Skeletal muscle satellite cell (primary cell): ENCODE data around the gene TPRN.

ENCODE experiments used
- H3K27me3 ChIP-seq: 2 replicates; pipeline ENCODE4 v1.7.0; 2013; ENCODE audit warnings: low read length; ENCODE audit not compliant: control insufficient read depth, insufficient read depth
- H3K36me3 ChIP-seq: 2 replicates; pipeline ENCODE4 v1.7.0; 2013; ENCODE audit warnings: mild to moderate bottlenecking, control low read depth, low read length; ENCODE audit not compliant: insufficient read depth
- H3K4me1 ChIP-seq: 2 replicates; pipeline ENCODE4 v1.7.0; 2013; ENCODE audit warnings: low read length; ENCODE audit not compliant: control insufficient read depth, insufficient read depth
- H3K4me2 ChIP-seq: 2 replicates; pipeline ENCODE4 v1.7.0; 2013; ENCODE audit warnings: mild to moderate bottlenecking, low read length
- H3K4me3 ChIP-seq: 2 replicates; pipeline ENCODE4 v1.7.0; 2013; ENCODE audit warnings: low read length
- H3K9ac ChIP-seq: 2 replicates; pipeline ENCODE4 v1.7.0; 2013; ENCODE audit warnings: mild to moderate bottlenecking, low read depth, low read length, moderate library complexity
- H3K9me3 ChIP-seq: replicated peaks from 2 replicates; pipeline ENCODE4 v1.7.0; 2013; ENCODE audit warnings: mild to moderate bottlenecking, control low read depth, low read length

The TPRN gene

DNA sequence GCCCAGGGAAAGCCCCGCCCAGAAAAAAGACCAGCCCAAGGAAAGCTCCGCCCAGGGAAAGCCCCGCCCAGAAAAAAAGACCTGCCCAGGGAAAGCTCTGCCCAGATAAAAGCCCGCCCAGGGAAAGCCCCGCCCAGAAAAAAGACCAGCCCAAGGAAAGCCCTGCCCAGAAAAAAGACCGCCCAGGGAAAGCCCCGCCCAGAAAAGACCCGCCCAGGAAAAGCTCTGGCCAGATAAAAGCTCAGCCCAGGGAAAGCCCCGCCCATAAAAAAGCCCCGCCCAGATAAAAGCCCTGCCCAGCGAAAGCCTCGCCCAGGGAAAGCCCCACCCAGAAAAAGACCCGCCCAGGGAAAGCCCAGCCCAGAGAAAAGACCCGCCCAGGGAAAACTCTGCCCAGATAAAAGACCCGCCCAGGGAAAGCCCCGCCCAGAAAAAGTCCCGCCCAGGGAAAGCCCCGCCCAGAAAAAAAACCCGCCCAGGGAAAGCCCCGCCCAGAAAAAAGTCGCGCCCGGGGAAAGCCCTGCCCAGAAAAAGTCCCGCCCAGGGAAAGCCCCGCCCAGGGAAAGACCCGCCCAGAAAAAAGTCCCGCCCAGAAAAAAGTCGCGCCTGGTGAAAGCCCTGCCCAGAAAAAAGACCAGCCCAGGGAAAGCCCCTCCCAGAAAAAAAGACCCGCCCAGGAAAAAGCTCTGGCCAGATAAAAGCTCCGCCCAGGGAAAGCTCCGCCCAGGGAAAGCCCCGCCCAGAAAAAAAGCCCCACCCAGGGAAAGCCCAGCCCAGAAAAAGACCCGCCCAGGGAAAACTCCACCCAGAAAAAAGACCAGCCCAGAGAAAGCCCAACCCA lies 49.7 kb downstream of the TPRN start:
- Histone ChIP-seq H3K36me3 (no peaks in the 10 kb centered on the region), H3K9ac (no peak overlapping the region), H3K4me2 (no peak overlapping the region), H3K27me3 (peaks cover 10% of the 10 kb centered on the region), H3K4me1 (no peaks in the 10 kb centered on the region), H3K9me3 (no peaks in the 10 kb centered on the region), H3K4me3 (no peak overlapping the region)

DNA sequence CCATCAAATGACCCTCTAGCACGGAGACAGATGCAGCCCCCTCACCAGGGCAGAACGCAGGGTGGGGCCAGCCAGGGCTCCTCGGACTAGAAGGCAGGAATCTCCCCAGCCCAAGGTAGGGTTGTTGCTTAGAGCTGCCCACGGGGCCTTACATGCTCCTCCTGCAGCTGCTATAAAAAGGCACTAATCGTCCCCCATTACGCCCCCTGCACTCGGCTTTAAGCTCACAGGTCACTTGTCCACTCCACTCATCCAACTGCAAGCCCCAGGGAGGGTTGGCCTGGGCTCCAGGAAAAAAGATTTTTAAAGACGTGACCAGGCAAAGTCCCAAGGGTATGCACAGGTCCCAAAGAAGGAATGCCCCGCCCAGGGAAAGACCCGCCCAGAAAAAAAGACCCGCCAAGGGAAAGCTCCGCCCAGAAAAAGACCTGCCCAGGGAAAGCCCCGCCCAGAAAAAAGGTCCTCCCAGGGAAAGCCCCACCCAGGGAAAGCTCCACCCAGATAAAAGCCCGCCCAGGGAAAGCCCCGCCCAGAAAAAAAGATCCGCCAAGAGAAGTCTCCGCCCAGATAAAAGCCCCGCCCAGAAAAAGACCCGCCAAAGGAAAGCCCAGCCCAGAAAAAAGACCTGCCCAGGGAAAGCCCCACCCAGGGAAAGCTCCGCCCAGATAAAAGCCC lies 50.5 kb downstream of the TPRN start:
- Histone ChIP-seq H3K4me3 (no peak overlapping the region), H3K36me3 (no peaks in the 10 kb centered on the region), H3K4me2 (no peak overlapping the region), H3K9ac (no peak overlapping the region), H3K9me3 (no peaks in the 10 kb centered on the region), H3K4me1 (no peaks in the 10 kb centered on the region), H3K27me3 (peaks cover 3% of the 10 kb centered on the region)

DNA sequence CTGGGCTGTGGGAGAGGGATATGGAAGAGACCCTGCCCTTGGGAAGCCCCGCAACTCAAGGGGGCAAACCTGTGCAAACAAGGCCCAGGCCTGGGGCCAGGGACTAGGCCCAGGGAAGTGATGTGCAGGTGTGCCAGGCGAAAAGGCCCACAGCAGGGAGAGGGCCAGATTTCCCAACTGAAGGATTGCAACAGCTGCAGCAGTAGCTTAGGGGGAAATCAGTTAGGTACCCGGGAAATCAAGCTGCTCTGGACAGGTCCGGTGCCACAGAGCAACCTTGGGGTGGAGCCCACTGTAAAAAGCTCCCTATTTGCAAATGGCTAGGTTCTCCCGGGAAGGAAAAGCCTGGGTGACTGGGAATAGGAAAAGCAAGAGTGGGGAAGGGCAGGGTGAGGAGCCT lies 51.2 kb downstream of the TPRN start:
- peaks cover 3% of the 10 kb centered on the region for H3K27me3 ChIP-seq
- no peak overlapping the region for H3K4me3 ChIP-seq
- H3K9ac ChIP-seq: no peak overlapping the region

DNA sequence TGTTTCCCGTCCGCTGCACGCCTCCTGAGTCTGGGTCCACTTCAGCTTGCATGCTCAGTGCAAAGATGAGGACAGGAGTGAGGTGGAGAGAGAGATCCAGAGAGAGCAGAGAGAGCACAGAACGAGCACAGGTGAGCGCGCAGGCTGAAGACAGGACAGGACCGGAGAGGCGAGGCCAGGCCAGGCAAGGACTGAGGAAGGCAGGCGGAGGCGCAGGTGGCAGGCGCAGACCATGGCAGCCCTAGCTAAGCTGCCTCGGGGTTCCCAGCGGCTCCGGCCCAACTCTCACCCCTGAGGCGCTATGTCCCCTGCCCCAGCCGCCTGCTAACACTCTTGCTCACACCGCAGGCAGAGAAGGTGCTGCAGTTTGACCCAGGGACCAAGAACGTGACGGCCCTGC lies 51.9 kb downstream of the TPRN start:
- Histone ChIP-seq H3K4me2 (no peak overlapping the region), H3K9me3 (no peaks in the 10 kb centered on the region), H3K4me3 (no peak overlapping the region), H3K4me1 (no peaks in the 10 kb centered on the region), H3K27me3 (peaks cover 3% of the 10 kb centered on the region), H3K36me3 (no peaks in the 10 kb centered on the region), H3K9ac (no peak overlapping the region)

More for the DNA sequence above, 51.2 kb downstream of the TPRN start:
- no peak overlapping the region for H3K4me2 ChIP-seq
- no peaks in the 10 kb centered on the region for H3K9me3 ChIP-seq
- no peaks in the 10 kb centered on the region for H3K36me3 ChIP-seq
- no peaks in the 10 kb centered on the region for H3K4me1 ChIP-seq

DNA sequence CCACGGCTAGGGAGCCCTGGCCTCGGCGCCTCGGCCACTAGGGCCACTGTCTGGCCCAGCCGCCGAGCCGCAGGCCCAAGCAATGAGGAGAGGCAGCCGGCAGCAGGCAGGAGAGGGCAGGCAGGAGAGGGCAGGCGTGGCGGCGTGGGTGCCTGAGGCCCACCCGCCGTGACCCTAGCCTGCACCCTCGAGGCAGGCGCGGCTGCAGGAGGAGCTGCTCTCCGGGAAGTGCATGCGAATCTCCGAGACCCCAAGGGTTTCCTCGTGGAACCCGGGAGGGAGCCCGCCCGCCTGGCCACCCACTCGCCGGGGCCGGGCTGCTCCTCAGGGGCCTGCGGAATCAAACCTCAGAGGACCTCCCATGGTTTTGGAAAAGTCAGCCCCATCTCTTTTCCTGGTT lies 52.3 kb downstream of the TPRN start:
- Histone ChIP-seq H3K4me1 (no peaks in the 10 kb centered on the region), H3K9me3 (no peaks in the 10 kb centered on the region), H3K9ac (no peak overlapping the region), H3K27me3 (peaks cover 5% of the 10 kb centered on the region), H3K4me3 (no peak overlapping the region), H3K36me3 (no peaks in the 10 kb centered on the region), H3K4me2 (no peak overlapping the region)

DNA sequence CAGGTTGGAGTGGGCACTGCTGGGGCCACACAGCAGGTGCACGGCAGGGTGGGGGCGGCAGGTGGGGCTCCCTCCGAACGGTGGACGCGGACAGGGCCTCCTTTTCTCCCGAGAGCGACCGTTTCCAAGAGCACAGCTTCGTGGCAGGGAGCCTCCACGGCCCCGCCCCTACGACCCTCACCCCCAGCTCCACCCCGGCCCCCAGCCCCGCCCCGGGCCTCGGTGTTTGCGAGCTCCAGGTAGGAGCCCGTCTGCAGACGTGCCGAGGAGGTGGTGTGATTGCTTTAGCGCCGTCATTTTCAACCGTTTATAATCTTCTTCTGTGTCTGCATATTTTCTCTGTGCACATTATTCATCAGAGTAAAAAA lies 52.8 kb downstream of the TPRN start:
- Histone ChIP-seq H3K4me3 (no peak overlapping the region), H3K9ac (no peak overlapping the region), H3K36me3 (no peaks in the 10 kb centered on the region), H3K27me3 (peaks cover 9% of the 10 kb centered on the region), H3K4me2 (no peak overlapping the region), H3K9me3 (no peaks in the 10 kb centered on the region), H3K4me1 (no peaks in the 10 kb centered on the region)

DNA sequence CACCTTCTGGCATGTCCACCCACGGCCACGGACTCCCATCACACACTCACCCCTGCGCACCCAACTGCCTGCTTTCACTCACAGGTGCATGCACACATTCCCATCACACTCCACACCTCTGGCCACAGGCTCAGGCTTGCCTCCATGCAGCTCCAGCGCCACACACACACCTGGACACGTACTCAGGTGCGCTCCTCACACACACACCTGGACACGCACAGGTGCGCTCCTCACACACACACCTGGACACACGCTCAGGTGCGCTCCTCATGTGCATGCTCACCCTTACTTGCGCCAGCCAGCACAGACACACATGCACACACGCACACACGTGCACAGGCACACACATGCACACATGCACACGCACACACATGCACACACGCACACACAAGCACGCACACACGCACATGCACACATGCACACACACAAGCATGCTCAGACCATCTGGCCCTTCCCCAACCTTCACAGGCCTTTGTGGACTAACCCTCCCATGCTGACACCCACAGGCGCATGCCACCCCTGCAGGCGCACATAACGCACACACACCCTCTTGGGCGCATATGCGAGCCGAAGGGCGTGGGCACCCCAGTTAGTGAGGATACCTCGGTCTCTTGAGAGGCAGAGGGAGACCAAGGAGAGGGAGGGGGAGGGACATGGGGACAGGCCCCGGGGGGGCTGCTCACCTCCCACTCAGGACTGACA lies 53.3 kb downstream of the TPRN start:
- no peaks in the 10 kb centered on the region for H3K4me1 ChIP-seq
- peaks cover 14% of the 10 kb centered on the region for H3K27me3 ChIP-seq
- no peak overlapping the region for H3K4me2 ChIP-seq
- no peaks in the 10 kb centered on the region for H3K9me3 ChIP-seq
- H3K36me3 ChIP-seq: no peaks in the 10 kb centered on the region
- no peak overlapping the region for H3K9ac ChIP-seq
- H3K4me3 ChIP-seq: no peak overlapping the region

DNA sequence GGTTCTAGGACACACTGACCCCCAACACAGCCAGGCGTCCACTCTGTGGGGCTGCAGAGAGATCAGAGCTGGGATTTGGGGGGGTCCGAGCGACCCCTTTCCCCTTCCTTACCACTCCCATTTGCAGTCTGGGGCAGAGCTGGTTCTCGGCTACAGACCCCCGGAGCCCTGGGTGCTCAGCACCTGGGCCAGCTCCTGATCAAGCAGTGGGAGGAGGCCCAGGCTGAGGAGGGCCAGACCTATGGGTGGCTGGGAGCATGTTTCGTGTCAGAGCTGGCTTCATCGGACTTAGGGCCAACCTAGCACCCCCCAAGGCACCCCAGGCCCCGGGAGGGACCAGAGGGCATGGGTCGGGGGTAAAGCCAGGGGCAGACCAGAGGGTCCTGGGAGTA lies 54.0 kb downstream of the TPRN start:
- Histone ChIP-seq H3K4me1 (no peaks in the 10 kb centered on the region), H3K36me3 (no peaks in the 10 kb centered on the region), H3K9me3 (no peaks in the 10 kb centered on the region), H3K9ac (no peak overlapping the region), H3K4me3 (no peak overlapping the region), H3K27me3 (peaks cover 22% of the 10 kb centered on the region), H3K4me2 (no peak overlapping the region)

DNA sequence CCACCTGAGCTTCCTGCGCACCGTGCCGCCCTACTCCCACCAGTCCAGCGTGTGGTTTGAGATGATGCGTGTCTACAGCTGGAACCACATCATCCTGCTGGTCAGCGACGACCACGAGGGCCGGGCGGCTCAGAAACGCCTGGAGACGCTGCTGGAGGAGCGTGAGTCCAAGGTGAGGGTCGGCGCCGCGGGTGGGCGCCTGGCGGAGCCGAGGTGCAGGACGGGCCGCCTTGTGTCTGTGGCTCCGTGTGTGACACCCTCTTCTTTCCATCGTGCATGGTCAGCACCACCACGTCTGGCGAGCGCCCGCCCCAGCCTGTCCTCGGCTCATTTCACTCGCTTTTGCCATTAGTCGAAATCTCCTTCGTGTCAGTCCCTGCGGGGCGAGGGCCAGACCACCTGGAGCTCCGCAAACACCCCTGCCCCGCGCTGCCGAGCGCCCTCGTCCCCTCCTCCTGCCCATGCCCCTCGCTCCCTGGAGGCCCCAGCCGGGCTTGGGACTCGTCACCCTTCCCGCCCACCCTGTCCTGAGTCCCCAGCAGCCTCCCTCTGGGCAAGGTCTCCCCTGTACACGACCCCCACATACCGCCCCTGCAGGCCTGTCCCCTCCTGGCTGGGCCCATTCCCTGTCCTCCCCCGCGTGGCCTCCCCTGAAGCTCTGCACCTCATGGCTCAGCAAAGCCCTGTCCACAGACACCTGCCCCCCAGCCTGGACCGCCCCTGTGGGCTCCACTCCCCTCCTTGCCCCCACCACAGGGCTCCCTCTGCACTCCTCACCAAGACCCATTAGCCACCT lies 54.6 kb downstream of the TPRN start:
- H3K36me3 ChIP-seq: no peaks in the 10 kb centered on the region
- H3K4me3 ChIP-seq: no peak overlapping the region
- peaks cover 28% of the 10 kb centered on the region for H3K27me3 ChIP-seq
- no peaks in the 10 kb centered on the region for H3K4me1 ChIP-seq
- H3K9me3 ChIP-seq: no peaks in the 10 kb centered on the region
- H3K4me2 ChIP-seq: no peak overlapping the region
- H3K9ac ChIP-seq: no peak overlapping the region

DNA sequence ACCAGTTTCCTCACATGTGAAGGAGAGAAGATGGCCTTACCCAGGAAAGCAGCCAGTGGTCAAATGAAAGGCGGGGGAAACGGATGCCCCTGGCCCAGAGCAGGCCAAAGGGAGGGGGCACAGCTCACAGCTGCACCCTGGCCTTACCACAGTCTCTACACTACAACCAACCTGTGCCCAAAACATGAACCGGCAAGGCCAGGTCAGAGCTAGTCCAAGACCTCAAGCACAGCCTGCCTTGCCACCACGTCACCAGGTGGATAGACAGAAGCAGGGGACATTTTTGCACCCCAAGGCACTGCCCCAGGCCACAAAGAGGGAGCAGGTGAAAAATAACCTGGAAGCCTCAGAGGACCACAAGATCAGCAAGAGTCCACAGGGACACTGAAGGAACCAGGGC lies 57.1 kb downstream of the TPRN start:
- Histone ChIP-seq H3K27me3 (peaks cover 49% of the 10 kb centered on the region), H3K4me2 (no peak overlapping the region), H3K4me3 (no peak overlapping the region)

More for the DNA sequence above, 57.1 kb downstream of the TPRN start:
- Histone ChIP-seq H3K9ac (no peak overlapping the region), H3K36me3 (no peaks in the 10 kb centered on the region), H3K9me3 (no peaks in the 10 kb centered on the region), H3K4me1 (peaks cover 5% of the 10 kb centered on the region)
